ENCODE data around the gene MRPS25.

- TF ChIP-seq EZH2phosphoT487 (IDR thresholded peaks at IDR 0.05; ENCODE audit: insufficient read depth, low read depth) (no peak), EZH2 (IDR thresholded peaks at IDR 0.05; ENCODE audit: insufficient read depth, poor library complexity, severe bottlenecking) (no peak)
Measured at GRCh38 chr3:15071699-15072098, 6.6 kb upstream of the MRPS25 start.
